Neural cell (in vitro differentiated cells): ENCODE data around the gene SUPT3H. TPM values are rescaled to one million over a fixed set of nuclear protein-coding genes. Genes with fewer than 3 reads are reported as not detected.

Source experiments
- H2AFZ ChIP-seq: fragments of 200-600, 300-800 bp; sonication (generic), shearing (Covaris generic); 2 replicates; pipeline ENCODE4 v1.6.0; 2014; ENCODE audit warnings: low read depth, mild to moderate bottlenecking, antibody characterized with exemption, low read length, moderate library complexity
- H3F3A ChIP-seq: fragments of 200-600 bp; shearing (Covaris generic); 2 replicates; pipeline ENCODE4 v1.6.1; 2016; ENCODE audit warnings: mild to moderate bottlenecking, moderate library complexity, mixed read lengths, antibody characterized with exemption, low read length; ENCODE audit not compliant: insufficient read depth, poor library complexity, severe bottlenecking
- H3K27ac ChIP-seq: fragments of 200-600, 300-800 bp; sonication (generic), shearing (Covaris generic); 2 replicates; pipeline ENCODE4 v1.5.1; 2014; ENCODE audit warnings: mild to moderate bottlenecking, low read length, moderate library complexity
- H3K27me3 ChIP-seq: fragments of 300-800, 200-600 bp; sonication (generic), shearing (Covaris generic); 2 replicates; pipeline ENCODE4 v1.6.0; 2014; ENCODE audit warnings: mild to moderate bottlenecking, low read depth, low read length, moderate library complexity; ENCODE audit not compliant: insufficient read depth
- H3K36me3 ChIP-seq: fragments of 300-800, 200-600 bp; sonication (generic), shearing (Covaris generic); 2 replicates; pipeline ENCODE4 v1.5.1; 2014; ENCODE audit warnings: mild to moderate bottlenecking, antibody characterized with exemption, low read length, moderate library complexity; ENCODE audit not compliant: insufficient read depth
- H3K4me2 ChIP-seq: fragments of 300-800, 200-600 bp; sonication (generic), shearing (Covaris generic); 2 replicates; pipeline ENCODE4 v1.6.0; 2014; ENCODE audit warnings: mild to moderate bottlenecking, low read length
- H3K4me3 ChIP-seq: fragments of 300-800, 200-600 bp; sonication (generic), shearing (Covaris generic); 2 replicates; pipeline ENCODE4 v1.5.1; 2014; ENCODE audit warnings: mild to moderate bottlenecking, low read length, moderate library complexity
- H3K79me2 ChIP-seq: fragments of 200-600 bp; shearing (Covaris generic); replicated peaks from 2 replicates; pipeline ENCODE4 v1.6.0; 2014; ENCODE audit warnings: mild to moderate bottlenecking, low read length, moderate library complexity; ENCODE audit not compliant: insufficient read depth
- H3K9ac ChIP-seq: fragments of 300-800, 200-600 bp; sonication (generic), shearing (Covaris generic); 2 replicates; pipeline ENCODE4 v1.6.1; 2016; ENCODE audit warnings: mild to moderate bottlenecking, low read length, mixed read lengths
- H3K9me2 ChIP-seq: fragments of 200-600 bp; shearing (Covaris generic); 2 replicates; pipeline ENCODE4 v1.6.1; 2016; ENCODE audit warnings: mild to moderate bottlenecking, low read length, mixed read lengths; ENCODE audit not compliant: insufficient read depth
- H3K9me3 ChIP-seq: fragments of 200-600, 300-800 bp; sonication (generic), shearing (Covaris generic); 2 replicates; pipeline ENCODE4 v1.6.1; 2016; ENCODE audit warnings: mild to moderate bottlenecking, mixed run types, low read length, moderate library complexity, mixed read lengths
- H4K20me1 ChIP-seq: fragments of 200-600 bp; shearing (Covaris generic); 2 replicates; pipeline ENCODE4 v1.6.1; 2016; ENCODE audit warnings: mild to moderate bottlenecking, mixed run types; ENCODE audit not compliant: insufficient read depth
- EP300 ChIP-seq: fragments of 450-650 bp; conservative IDR thresholded peaks from 2 replicates; pipeline ENCODE4 v1.6.1; 2014; ENCODE audit warnings: antibody characterized with exemption, mild to moderate bottlenecking, moderate library complexity; ENCODE audit not compliant: poor library complexity, severe bottlenecking
- EZH2 ChIP-seq: fragments of 200-600, 300-800 bp; shearing (Covaris generic), sonication (generic); IDR thresholded peaks from 2 replicates; pipeline ENCODE4 v1.6.1; 2014; ENCODE audit warnings: antibody characterized with exemption, low read length, borderline replicate concordance, mild to moderate bottlenecking; ENCODE audit not compliant: insufficient read depth, poor library complexity, severe bottlenecking
- MXI1 ChIP-seq: fragments of 450-650 bp; conservative IDR thresholded peaks from 2 replicates; pipeline ENCODE4 v1.6.1; 2014; ENCODE audit warnings: antibody characterized with exemption, mild to moderate bottlenecking; ENCODE audit not compliant: poor library complexity, severe bottlenecking
- POLR2AphosphoS5 ChIP-seq: IDR thresholded peaks from 2 replicates; pipeline ENCODE4 v1.6.1; 2012
- RAD21 ChIP-seq: fragments of 450-650 bp; conservative IDR thresholded peaks from 2 replicates; pipeline ENCODE4 v1.6.1; 2014; ENCODE audit warnings: antibody characterized with exemption, mild to moderate bottlenecking, moderate library complexity
- SMC3 ChIP-seq: fragments of 450-650 bp; conservative IDR thresholded peaks from 2 replicates; pipeline ENCODE4 v1.6.1; 2014; ENCODE audit warnings: antibody characterized with exemption, mild to moderate bottlenecking, moderate library complexity; ENCODE audit not compliant: poor library complexity
- TAF1 ChIP-seq: IDR thresholded peaks from 2 replicates; pipeline ENCODE4 v1.6.1; 2012; ENCODE audit warnings: low read depth
- polyA plus RNA-seq: library from polyadenylated mRNA; depleted of rRNA; stranded (reverse); fragments of >200 nt; gene quantifications from 2 replicates; pipeline ENCODE4 v1.2.3, GENCODE V29; 2014
- TF ChIP-seq, protein P1 (sequence below): fragments of 450-650 bp; IDR thresholded peaks from 2 replicates; pipeline ENCODE4 v1.5.1; 2014; ENCODE audit warnings: antibody characterized with exemption, mild to moderate bottlenecking, moderate library complexity; ENCODE audit not compliant: poor library complexity, severe bottlenecking
- TF ChIP-seq, protein P2 (sequence below): IDR thresholded peaks from 2 replicates; pipeline ENCODE4 v1.6.1; 2012; ENCODE audit warnings: borderline replicate concordance

Gene SUPT3H
- polyA plus RNA-seq, 1 donor from 2014 or later, result 6.8 TPM

- H3K9me2 ChIP-seq, result no peaks in the 10 kb centered on the region
- H3K9me3 ChIP-seq, result no peaks in the 10 kb centered on the region
- TF ChIP-seq SMC3 (no peak), TAF1 (no peak), MXI1 (no peak), POLR2AphosphoS5 (no peak), EZH2 (no peak), RAD21 (no peak)
- H3K9ac ChIP-seq, result no peak overlapping the region
- no peaks in the 10 kb centered on the region for H4K20me1 ChIP-seq
- no peaks in the 10 kb centered on the region for H3F3A ChIP-seq
- H3K36me3 ChIP-seq, result no peaks in the 10 kb centered on the region
- H3K27me3 ChIP-seq, result no peaks in the 10 kb centered on the region
- no peaks in the 10 kb centered on the region for H3K79me2 ChIP-seq
- no peak overlapping the region for H3K4me3 ChIP-seq
- H3K27ac ChIP-seq, result no peak overlapping the region
- H3K4me2 ChIP-seq, result no peak overlapping the region
- no peak overlapping the region for H2AFZ ChIP-seq
Observed at GRCh38 chr6:44789061-44789460, 588.7 kb downstream of the SUPT3H start.

GRCh38 chr6:44788387-44788981 is 589.2 kb downstream of the SUPT3H start:
- Histone ChIP-seq H3K4me2 (no peak overlapping the region), H3K9me3 (no peaks in the 10 kb centered on the region), H3K27ac (no peak overlapping the region), H4K20me1 (no peaks in the 10 kb centered on the region), H3K9ac (no peak overlapping the region), H2AFZ (no peak overlapping the region), H3K9me2 (no peaks in the 10 kb centered on the region), H3K36me3 (no peaks in the 10 kb centered on the region), H3K79me2 (no peaks in the 10 kb centered on the region), H3K27me3 (no peaks in the 10 kb centered on the region), H3F3A (no peaks in the 10 kb centered on the region), H3K4me3 (no peak overlapping the region)
- no peak for TF ChIP-seq MXI1
- TF ChIP-seq, protein P1, sequence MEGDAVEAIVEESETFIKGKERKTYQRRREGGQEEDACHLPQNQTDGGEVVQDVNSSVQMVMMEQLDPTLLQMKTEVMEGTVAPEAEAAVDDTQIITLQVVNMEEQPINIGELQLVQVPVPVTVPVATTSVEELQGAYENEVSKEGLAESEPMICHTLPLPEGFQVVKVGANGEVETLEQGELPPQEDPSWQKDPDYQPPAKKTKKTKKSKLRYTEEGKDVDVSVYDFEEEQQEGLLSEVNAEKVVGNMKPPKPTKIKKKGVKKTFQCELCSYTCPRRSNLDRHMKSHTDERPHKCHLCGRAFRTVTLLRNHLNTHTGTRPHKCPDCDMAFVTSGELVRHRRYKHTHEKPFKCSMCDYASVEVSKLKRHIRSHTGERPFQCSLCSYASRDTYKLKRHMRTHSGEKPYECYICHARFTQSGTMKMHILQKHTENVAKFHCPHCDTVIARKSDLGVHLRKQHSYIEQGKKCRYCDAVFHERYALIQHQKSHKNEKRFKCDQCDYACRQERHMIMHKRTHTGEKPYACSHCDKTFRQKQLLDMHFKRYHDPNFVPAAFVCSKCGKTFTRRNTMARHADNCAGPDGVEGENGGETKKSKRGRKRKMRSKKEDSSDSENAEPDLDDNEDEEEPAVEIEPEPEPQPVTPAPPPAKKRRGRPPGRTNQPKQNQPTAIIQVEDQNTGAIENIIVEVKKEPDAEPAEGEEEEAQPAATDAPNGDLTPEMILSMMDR, result no peak

DNA sequence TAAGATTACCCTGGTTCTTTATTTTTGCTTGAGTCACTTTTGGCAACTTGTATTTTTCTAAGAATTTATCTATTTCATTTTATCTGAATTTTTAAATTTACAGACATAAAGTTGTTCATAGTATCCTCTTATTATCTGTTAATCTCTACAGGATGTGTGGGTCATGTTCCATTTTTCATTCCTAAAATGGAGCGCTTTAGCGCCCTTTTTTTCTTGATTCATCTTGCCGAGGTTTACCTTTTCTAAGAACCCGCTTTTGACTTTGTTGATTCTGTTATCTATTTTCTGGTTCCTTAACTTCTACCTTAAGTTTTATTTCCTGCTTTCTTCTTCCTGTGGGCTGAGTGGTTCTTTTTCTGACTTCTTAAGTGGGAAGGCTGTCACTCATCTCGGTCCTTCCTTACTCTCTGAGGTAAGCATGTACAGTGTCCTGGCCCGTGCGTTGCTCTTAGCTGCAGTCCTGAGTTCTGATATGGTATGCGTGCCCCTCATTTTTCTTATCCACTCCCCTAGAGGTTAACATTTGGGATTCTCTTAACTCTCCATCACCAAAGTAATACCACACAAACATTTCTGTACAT is 590.4 kb downstream of the SUPT3H start:
- H3F3A ChIP-seq, result no peaks in the 10 kb centered on the region
- no peaks in the 10 kb centered on the region for H3K9me3 ChIP-seq
- H3K27me3 ChIP-seq, result no peaks in the 10 kb centered on the region
- no peak overlapping the region for H3K4me2 ChIP-seq
- no peak overlapping the region for H3K9ac ChIP-seq
- no peak for TF ChIP-seq TAF1
- TF ChIP-seq RAD21, result no peak
- TF ChIP-seq EP300, result no peak
- TF ChIP-seq, protein P1, result no peak
- no peak for TF ChIP-seq SMC3
- TF ChIP-seq MXI1, result no peak
- TF ChIP-seq, protein P2, sequence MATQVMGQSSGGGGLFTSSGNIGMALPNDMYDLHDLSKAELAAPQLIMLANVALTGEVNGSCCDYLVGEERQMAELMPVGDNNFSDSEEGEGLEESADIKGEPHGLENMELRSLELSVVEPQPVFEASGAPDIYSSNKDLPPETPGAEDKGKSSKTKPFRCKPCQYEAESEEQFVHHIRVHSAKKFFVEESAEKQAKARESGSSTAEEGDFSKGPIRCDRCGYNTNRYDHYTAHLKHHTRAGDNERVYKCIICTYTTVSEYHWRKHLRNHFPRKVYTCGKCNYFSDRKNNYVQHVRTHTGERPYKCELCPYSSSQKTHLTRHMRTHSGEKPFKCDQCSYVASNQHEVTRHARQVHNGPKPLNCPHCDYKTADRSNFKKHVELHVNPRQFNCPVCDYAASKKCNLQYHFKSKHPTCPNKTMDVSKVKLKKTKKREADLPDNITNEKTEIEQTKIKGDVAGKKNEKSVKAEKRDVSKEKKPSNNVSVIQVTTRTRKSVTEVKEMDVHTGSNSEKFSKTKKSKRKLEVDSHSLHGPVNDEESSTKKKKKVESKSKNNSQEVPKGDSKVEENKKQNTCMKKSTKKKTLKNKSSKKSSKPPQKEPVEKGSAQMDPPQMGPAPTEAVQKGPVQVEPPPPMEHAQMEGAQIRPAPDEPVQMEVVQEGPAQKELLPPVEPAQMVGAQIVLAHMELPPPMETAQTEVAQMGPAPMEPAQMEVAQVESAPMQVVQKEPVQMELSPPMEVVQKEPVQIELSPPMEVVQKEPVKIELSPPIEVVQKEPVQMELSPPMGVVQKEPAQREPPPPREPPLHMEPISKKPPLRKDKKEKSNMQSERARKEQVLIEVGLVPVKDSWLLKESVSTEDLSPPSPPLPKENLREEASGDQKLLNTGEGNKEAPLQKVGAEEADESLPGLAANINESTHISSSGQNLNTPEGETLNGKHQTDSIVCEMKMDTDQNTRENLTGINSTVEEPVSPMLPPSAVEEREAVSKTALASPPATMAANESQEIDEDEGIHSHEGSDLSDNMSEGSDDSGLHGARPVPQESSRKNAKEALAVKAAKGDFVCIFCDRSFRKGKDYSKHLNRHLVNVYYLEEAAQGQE, result no peak
- TF ChIP-seq EZH2, result no peak
- no peak for TF ChIP-seq POLR2AphosphoS5
- H3K79me2 ChIP-seq, result no peaks in the 10 kb centered on the region
- H2AFZ ChIP-seq, result no peak overlapping the region
- no peak overlapping the region for H3K4me3 ChIP-seq
- H3K9me2 ChIP-seq, result no peaks in the 10 kb centered on the region
- no peaks in the 10 kb centered on the region for H4K20me1 ChIP-seq
- no peaks in the 10 kb centered on the region for H3K36me3 ChIP-seq
- H3K27ac ChIP-seq, result no peak overlapping the region
